ENCODE results near the gene SULF2. TPM values are rescaled to one million over a fixed set of nuclear protein-coding genes. Genes with fewer than 3 reads are reported as not detected.

The SULF2 gene
- total and polyA plus RNA-seq, 2 of the 13 experiments (the other 11 are each of a cell fraction or from before 2014, with no cell fraction given) = 7.2 to 50.9 TPM

- intact Hi-C loops (cut with micrococcal nuclease; ENCODE audit: unreplicated experiment) = no loop called here
- no peak for FAIRE-seq
- TF ChIP-seq GPN1 (CRISPR knock-in tag; IDR thresholded peaks at IDR 0.05; ENCODE audit: borderline replicate concordance) (no peak), SMAD3 (CRISPR knock-in tag; IDR thresholded peaks at IDR 0.05) (no peak), TBL1XR1 (IDR thresholded peaks at IDR 0.05; ENCODE audit: borderline replicate concordance, low read length, partially characterized antibody) (no peak), PCBP1 (IDR thresholded peaks at IDR 0.05; ENCODE audit: borderline replicate concordance, low read depth, low read length) (no peak), ZNF282 (IDR thresholded peaks at IDR 0.05; ENCODE audit: partially characterized antibody) (no peak), ZFP90 (CRISPR knock-in tag; IDR thresholded peaks at IDR 0.05; ENCODE audit: borderline replicate concordance) (no peak), CENPT (CRISPR knock-in tag; IDR thresholded peaks at IDR 0.05; ENCODE audit: low read depth) (no peak)
- CTCF ChIA-PET (ENCODE audit: low intra/inter-chr PET ratio, low total read pairs) = no interaction called here
- in situ Hi-C loops (cut with HindIII; ENCODE audit: extremely low pct_ligation_motif_present, low pct_unique_long_range_greater_than_20kb) = no loop called here
- H3K4me1 ChIP-seq (ENCODE audit: insufficient read depth, low read length) = peaks cover 8% of the 10 kb centered on the region
- H2AFZ ChIP-seq (ENCODE audit: low read length) = no peak overlapping the region
- POLR2A ChIA-PET = no interaction called here
- WGBS (ENCODE audit: low lambda C conversion rate) = 87% methylated on average over 7 of the region's 7 CpGs
- ATAC-seq = no peak
- no peak overlapping the region for H3K4me3 ChIP-seq (replicated peaks in 1 of 3; ENCODE audit: insufficient read depth in 1 of 3, low read depth in 2 of 3, low read length in 3 of 3)
- H3K79me2 ChIP-seq (ENCODE audit: insufficient read depth, low read length) = no peaks in the 10 kb centered on the region
- no peaks in the 10 kb centered on the region for H4K20me1 ChIP-seq (ENCODE audit: insufficient read depth, low read length)
- no peak overlapping the region for H3K9ac ChIP-seq (ENCODE audit: insufficient read depth, low read depth, low read length)
- BruUV-seq (replicated peaks) = no TSS peak
- no peak overlapping the region for H3K4me2 ChIP-seq (ENCODE audit: low read depth, low read length)
- H3K27me3 ChIP-seq (ENCODE audit: control insufficient read depth in 1 of 2, insufficient read depth in 2 of 2, low read length in 2 of 2) = no peaks in the 10 kb centered on the region
- H3K27ac ChIP-seq (ENCODE audit: extremely low read length, insufficient read depth, low read length) = no peak overlapping the region
- no peaks in the 10 kb centered on the region for H3K36me3 ChIP-seq (replicated peaks in 1 of 2; ENCODE audit: control insufficient read depth in 1 of 2, insufficient read depth in 2 of 2, low read length in 2 of 2)
- no peak for DNase-seq (ENCODE audit: low spot score)
- no peaks in the 10 kb centered on the region for H3K9me3 ChIP-seq (ENCODE audit: low read length)
Observed at GRCh38 chr20:47765271-47765670, 20.0 kb downstream of the SULF2 start.

- Histone ChIP-seq H3K27me3 (ENCODE audit: control insufficient read depth in 1 of 2, insufficient read depth in 2 of 2, low read length in 2 of 2) (no peaks in the 10 kb centered on the region), H3K9me3 (ENCODE audit: low read length) (no peaks in the 10 kb centered on the region), H2AFZ (ENCODE audit: low read length) (no peak overlapping the region), H3K27ac (ENCODE audit: extremely low read length, insufficient read depth, low read length) (no peak overlapping the region), H4K20me1 (ENCODE audit: insufficient read depth, low read length) (no peaks in the 10 kb centered on the region), H3K4me2 (ENCODE audit: low read depth, low read length) (no peak overlapping the region), H3K9ac (ENCODE audit: insufficient read depth, low read depth, low read length) (no peak overlapping the region), H3K36me3 (replicated peaks in 1 of 2; ENCODE audit: control insufficient read depth in 1 of 2, insufficient read depth in 2 of 2, low read length in 2 of 2) (no peaks in the 10 kb centered on the region), H3K79me2 (ENCODE audit: insufficient read depth, low read length) (no peaks in the 10 kb centered on the region), H3K4me1 (ENCODE audit: insufficient read depth, low read length) (peaks cover 10% of the 10 kb centered on the region), H3K4me3 (replicated peaks in 1 of 3; ENCODE audit: insufficient read depth in 1 of 3, low read depth in 2 of 3, low read length in 3 of 3) (no peak overlapping the region)
- POLR2A ChIA-PET = no interaction called here
- intact Hi-C loops (cut with micrococcal nuclease; ENCODE audit: unreplicated experiment) = no loop called here
- ATAC-seq = peak; percentile 26; the same call in 2 of the 3 replicates
- WGBS (ENCODE audit: low lambda C conversion rate) = 73% methylated on average over 8 of the region's 8 CpGs
- FAIRE-seq = no peak
- in situ Hi-C loops (cut with HindIII; ENCODE audit: extremely low pct_ligation_motif_present, low pct_unique_long_range_greater_than_20kb) = no loop called here
- CTCF ChIA-PET (ENCODE audit: low intra/inter-chr PET ratio, low total read pairs) = no interaction called here
- no peak for DNase-seq (ENCODE audit: low spot score)
- no TSS peak for BruUV-seq (replicated peaks)
- no peak for TF ChIP-seq MAX (IDR thresholded peaks at IDR 0.05)
- no peak for TF ChIP-seq ZNF740 (CRISPR knock-in tag; IDR thresholded peaks at IDR 0.05)
- TF ChIP-seq USF2 (IDR thresholded peaks at IDR 0.05; ENCODE audit: low read depth, low read length) = peak; percentile 48
- TF ChIP-seq USF2 (CRISPR knock-in tag; IDR thresholded peaks at IDR 0.05; ENCODE audit: borderline replicate concordance) = no peak; the same call in 1 of the 2 replicates
- TF ChIP-seq LRRFIP1 (CRISPR knock-in tag; conservative IDR thresholded peaks at IDR 0.05) = no peak
- TF ChIP-seq ZNF83 (CRISPR knock-in tag; IDR thresholded peaks at IDR 0.05; ENCODE audit: borderline replicate concordance) = no peak
- no peak for TF ChIP-seq FOXC1 (CRISPR knock-in tag; IDR thresholded peaks at IDR 0.05; ENCODE audit: borderline replicate concordance)
Observed at GRCh38 chr20:47764154-47764733, 21.0 kb downstream of the SULF2 start.

Measured in HepG2 (cell line).